Myocyte (in vitro differentiated cells): Measurements from ENCODE around the gene FXR1. TPM values are rescaled to one million over a fixed set of nuclear protein-coding genes. Genes with fewer than 3 reads are reported as not detected.
"Not testable (repeated sequence)": the region's sequence is repeated elsewhere in the genome, so short reads cannot be mapped to it uniquely, and the experiment has no call there.

Experiments used
- DNase-seq: peaks from one replicate; pipeline ENCODE4 v3.0.0-alpha.2; 2012; ENCODE audit warnings: low read depth
- total RNA-seq: library from RNA; depleted of rRNA; stranded (reverse); fragments of >200 nt; gene quantifications from 2 replicates; pipeline ENCODE4 v1.2.3, GENCODE V29; 2014

The FXR1 gene
- total RNA-seq, 1 donor from 2014 or later = 652 TPM

- no peak for DNase-seq
These were observed 20.3 kb downstream of the FXR1 start for GRCh38 chr3:180932819-180933218.

GRCh38 chr3:180934638-180935037, 22.2 kb downstream of the FXR1 start:
- DNase-seq = no peak

- no peak for DNase-seq
These were observed 28.4 kb downstream of the FXR1 start for GRCh38 chr3:180940826-180941225.

- DNase-seq = no peak
These were observed 35.4 kb downstream of the FXR1 start for GRCh38 chr3:180947761-180948390.

GRCh38 chr3:180959691-180960090, 47.2 kb downstream of the FXR1 start:
- no peak for DNase-seq

- no peak for DNase-seq
These were observed 48.6 kb downstream of the FXR1 start for GRCh38 chr3:180961087-180961486.

- DNase-seq = no peak
These were observed 49.1 kb downstream of the FXR1 start for GRCh38 chr3:180961552-180961951.

- no peak for DNase-seq
These were observed 50.1 kb downstream of the FXR1 start for GRCh38 chr3:180962530-180962929.

- DNase-seq = no peak
These were observed 58.5 kb downstream of the FXR1 start for GRCh38 chr3:180970931-180971330.

- no peak for DNase-seq
These were observed 61.1 kb downstream of the FXR1 start for GRCh38 chr3:180973543-180973942.

GRCh38 chr3:180974286-180974685, 61.8 kb downstream of the FXR1 start:
- no peak for DNase-seq

- DNase-seq = no peak
These were observed 65.0 kb downstream of the FXR1 start for GRCh38 chr3:180977498-180977897.

GRCh38 chr3:180979961-180980360, 67.5 kb downstream of the FXR1 start:
- DNase-seq = peak; percentile 19

GRCh38 chr3:180980611-180981010, 68.1 kb downstream of the FXR1 start:
- DNase-seq = peak; percentile 43

GRCh38 chr3:180981912-180982311, 69.4 kb downstream of the FXR1 start:
- no peak for DNase-seq

- no peak for DNase-seq
These were observed 70.7 kb downstream of the FXR1 start for GRCh38 chr3:180983136-180983535.

- DNase-seq = not testable (repeated sequence)
These were observed 73.9 kb downstream of the FXR1 start for GRCh38 chr3:180986366-180986765.

GRCh38 chr3:180987344-180987743, 74.9 kb downstream of the FXR1 start:
- no peak for DNase-seq

- peak; percentile 98 for DNase-seq
These were observed 77.1 kb downstream of the FXR1 start, which contains the start of gene DNAJC19 for GRCh38 chr3:180989291-180990163. Gene DNAJC19, minus strand, starts transcription at chr3:180989736. Its CDS starts 134 bp downstream, at chr3:180989602.

GRCh38 chr3:180990505-180990904, 78.0 kb downstream of the FXR1 start:
- no peak for DNase-seq

- DNase-seq = no peak
These were observed 84.0 kb downstream of the FXR1 start for GRCh38 chr3:180996415-180996932.

- DNase-seq = not testable (repeated sequence)
These were observed 89.9 kb downstream of the FXR1 start for GRCh38 chr3:181002331-181002730.
